Measurements from ENCODE around the gene TFIP11. TPM values are rescaled to one million over a fixed set of nuclear protein-coding genes. Genes with fewer than 3 reads are reported as not detected.
A peak's percentile ranks its signal among the peaks of the same experiment; 100 is the strongest.

TFIP11 gene
- total and polyA plus RNA-seq, 2 of the 13 experiments (the other 11 are each of a cell fraction or from before 2014, with no cell fraction given): 15.4 to 22.8 TPM

- TF ChIP-seq E2F2 (CRISPR knock-in tag; IDR thresholded peaks at IDR 0.05; ENCODE audit: borderline replicate concordance) (no peak), RCOR2 (CRISPR knock-in tag; IDR thresholded peaks at IDR 0.05) (0 out of 2 replicates have a peak, but pooled peaks have one; percentile 27), HOXA5 (CRISPR knock-in tag; IDR thresholded peaks at IDR 0.05) (no peak), ZNF772 (CRISPR knock-in tag; IDR thresholded peaks at IDR 0.05) (0 out of 2 replicates have a peak, but pooled peaks have one; percentile 21), SMAD3 (CRISPR knock-in tag; IDR thresholded peaks at IDR 0.05) (0 out of 2 replicates have a peak, but pooled peaks have one; percentile 39), MIXL1 (CRISPR knock-in tag; IDR thresholded peaks at IDR 0.05) (0 out of 2 replicates have a peak, but pooled peaks have one; percentile 37), ZEB1 (IDR thresholded peaks at IDR 0.05; ENCODE audit: insufficient replicate concordance, low read depth) (peak; percentile 0), MYC (CRISPR knock-in tag; IDR thresholded peaks at IDR 0.05; ENCODE audit: borderline replicate concordance) (peak; percentile 26; the same call in 1 of the 2 replicates), BCL3 (CRISPR knock-in tag; IDR thresholded peaks at IDR 0.05) (no peak), SNRNP70 (IDR thresholded peaks at IDR 0.05; ENCODE audit: low read depth, low read length) (no peak), POLR2AphosphoS5 (IDR thresholded peaks at IDR 0.05; ENCODE audit: low read depth, low read length) (peak; percentile 63), ZNF549 (CRISPR knock-in tag; IDR thresholded peaks at IDR 0.05) (0 out of 2 replicates have a peak, but pooled peaks have one; percentile 14), NONO (IDR thresholded peaks at IDR 0.05) (no peak), NONO (CRISPR knock-in tag; conservative IDR thresholded peaks at IDR 0.05) (no peak), ELF3 (CRISPR knock-in tag; IDR thresholded peaks at IDR 0.05) (peak; percentile 28), IRX3 (CRISPR knock-in tag; IDR thresholded peaks at IDR 0.05; ENCODE audit: borderline replicate concordance, low read depth) (no peak), PHF21A (CRISPR knock-in tag; IDR thresholded peaks at IDR 0.05) (peak; percentile 43; the same call in 1 of the 2 replicates), HNF4G (IDR thresholded peaks at IDR 0.05; ENCODE audit: borderline replicate concordance, low read depth, low read length) (peak; percentile 38; the same call in 1 of the 2 replicates), HNF4G (CRISPR knock-in tag; IDR thresholded peaks at IDR 0.05; ENCODE audit: borderline replicate concordance, low read depth) (no peak), MED1 (CRISPR knock-in tag; IDR thresholded peaks at IDR 0.05) (0 out of 2 replicates have a peak, but pooled peaks have one; percentile 19)
- TF ChIP-seq, protein P1, sequence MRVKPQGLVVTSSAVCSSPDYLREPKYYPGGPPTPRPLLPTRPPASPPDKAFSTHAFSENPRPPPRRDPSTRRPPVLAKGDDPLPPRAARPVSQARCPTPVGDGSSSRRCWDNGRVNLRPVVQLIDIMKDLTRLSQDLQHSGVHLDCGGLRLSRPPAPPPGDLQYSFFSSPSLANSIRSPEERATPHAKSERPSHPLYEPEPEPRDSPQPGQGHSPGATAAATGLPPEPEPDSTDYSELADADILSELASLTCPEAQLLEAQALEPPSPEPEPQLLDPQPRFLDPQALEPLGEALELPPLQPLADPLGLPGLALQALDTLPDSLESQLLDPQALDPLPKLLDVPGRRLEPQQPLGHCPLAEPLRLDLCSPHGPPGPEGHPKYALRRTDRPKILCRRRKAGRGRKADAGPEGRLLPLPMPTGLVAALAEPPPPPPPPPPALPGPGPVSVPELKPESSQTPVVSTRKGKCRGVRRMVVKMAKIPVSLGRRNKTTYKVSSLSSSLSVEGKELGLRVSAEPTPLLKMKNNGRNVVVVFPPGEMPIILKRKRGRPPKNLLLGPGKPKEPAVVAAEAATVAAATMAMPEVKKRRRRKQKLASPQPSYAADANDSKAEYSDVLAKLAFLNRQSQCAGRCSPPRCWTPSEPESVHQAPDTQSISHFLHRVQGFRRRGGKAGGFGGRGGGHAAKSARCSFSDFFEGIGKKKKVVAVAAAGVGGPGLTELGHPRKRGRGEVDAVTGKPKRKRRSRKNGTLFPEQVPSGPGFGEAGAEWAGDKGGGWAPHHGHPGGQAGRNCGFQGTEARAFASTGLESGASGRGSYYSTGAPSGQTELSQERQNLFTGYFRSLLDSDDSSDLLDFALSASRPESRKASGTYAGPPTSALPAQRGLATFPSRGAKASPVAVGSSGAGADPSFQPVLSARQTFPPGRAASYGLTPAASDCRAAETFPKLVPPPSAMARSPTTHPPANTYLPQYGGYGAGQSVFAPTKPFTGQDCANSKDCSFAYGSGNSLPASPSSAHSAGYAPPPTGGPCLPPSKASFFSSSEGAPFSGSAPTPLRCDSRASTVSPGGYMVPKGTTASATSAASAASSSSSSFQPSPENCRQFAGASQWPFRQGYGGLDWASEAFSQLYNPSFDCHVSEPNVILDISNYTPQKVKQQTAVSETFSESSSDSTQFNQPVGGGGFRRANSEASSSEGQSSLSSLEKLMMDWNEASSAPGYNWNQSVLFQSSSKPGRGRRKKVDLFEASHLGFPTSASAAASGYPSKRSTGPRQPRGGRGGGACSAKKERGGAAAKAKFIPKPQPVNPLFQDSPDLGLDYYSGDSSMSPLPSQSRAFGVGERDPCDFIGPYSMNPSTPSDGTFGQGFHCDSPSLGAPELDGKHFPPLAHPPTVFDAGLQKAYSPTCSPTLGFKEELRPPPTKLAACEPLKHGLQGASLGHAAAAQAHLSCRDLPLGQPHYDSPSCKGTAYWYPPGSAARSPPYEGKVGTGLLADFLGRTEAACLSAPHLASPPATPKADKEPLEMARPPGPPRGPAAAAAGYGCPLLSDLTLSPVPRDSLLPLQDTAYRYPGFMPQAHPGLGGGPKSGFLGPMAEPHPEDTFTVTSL (CRISPR knock-in tag; IDR thresholded peaks at IDR 0.05; ENCODE audit: borderline replicate concordance): 0 out of 2 replicates have a peak, but pooled peaks have one; percentile 28
Observed at GRCh38 chr22:26479792-26480610, 32.3 kb downstream of the TFIP11 start (continued).

Data from HepG2 (cell line).